ENCODE results near the gene SLIT3. TPM values are rescaled to one million over a fixed set of nuclear protein-coding genes. Genes with fewer than 3 reads are reported as not detected.

The SLIT3 gene
- total and polyA plus RNA-seq, 9 of the 15 experiments (the other 6 are each of a cell fraction or from before 2014, with no cell fraction given): 0.01 to 0.04 TPM; not detected in 7

GRCh38 chr5:169162407-169162806, 138.5 kb downstream of the SLIT3 start:
- no peak for TF ChIP-seq IRF9 (tag; IDR thresholded peaks at IDR 0.05)
- no peak for TF ChIP-seq ZHX1 (conservative IDR thresholded peaks at IDR 0.05; ENCODE audit: low read length)
- TF ChIP-seq SAFB2 (IDR thresholded peaks at IDR 0.05; ENCODE audit: borderline replicate concordance, low read depth, low read length, severe bottlenecking): no peak
- no peak for TF ChIP-seq CUX1 (CRISPR knock-in tag; IDR thresholded peaks at IDR 0.05)
- no peak for TF ChIP-seq POLR2G (IDR thresholded peaks at IDR 0.05; ENCODE audit: low read depth, low read length)
- TF ChIP-seq SP1 (CRISPR knock-in tag; IDR thresholded peaks at IDR 0.05): no peak
- TF ChIP-seq MED1 (CRISPR knock-in tag; IDR thresholded peaks at IDR 0.05; ENCODE audit: borderline replicate concordance): no peak
- TF ChIP-seq BHLHE40 (IDR thresholded peaks at IDR 0.05; ENCODE audit: low read length): no peak
- no peak for TF ChIP-seq MAFG (tag; conservative IDR thresholded peaks at IDR 0.05)
- TF ChIP-seq ETS1 (conservative IDR thresholded peaks at IDR 0.05; ENCODE audit: control insufficient read depth, low read depth, low read length): no peak
- no peak for TF ChIP-seq NFXL1 (CRISPR knock-in tag; IDR thresholded peaks at IDR 0.05)
- Histone ChIP-seq H3K9me3 (replicated peaks; ENCODE audit: control insufficient read depth, insufficient read depth, low read depth, low read length) (no peaks in the 10 kb centered on the region), H3K9ac (ENCODE audit: insufficient read depth in 1 of 2, low read depth in 2 of 2, low read length in 2 of 2) (no peak overlapping the region), H3K27ac (ENCODE audit: extremely low read depth, low read depth, low read length) (no peak overlapping the region), H3K9me1 (ENCODE audit: control insufficient read depth, insufficient read depth, low read length) (no peaks in the 10 kb centered on the region), H3K79me2 (ENCODE audit: control insufficient read depth, insufficient read depth, low read length) (no peaks in the 10 kb centered on the region), H4K20me1 (replicated peaks; ENCODE audit: control insufficient read depth, insufficient read depth, low read length) (no peaks in the 10 kb centered on the region), H3K4me1 (replicated peaks in 1 of 2; ENCODE audit: control insufficient read depth in 2 of 2, insufficient read depth in 2 of 2, low read length in 2 of 2) (no peaks in the 10 kb centered on the region), H3K4me2 (ENCODE audit: insufficient read depth, low read length) (no peak overlapping the region), H3K27me3 (ENCODE audit: control insufficient read depth in 2 of 2, insufficient read depth in 2 of 2, low read length in 2 of 2) (peaks cover 2 to 18% of the 10 kb centered on the region in 2 experiments; a peak in 3 of 5 replicates), H2AFZ (ENCODE audit: low read depth, low read length) (no peak overlapping the region), H3K36me3 (ENCODE audit: control insufficient read depth, insufficient read depth, low read length) (no peaks in the 10 kb centered on the region), H3K4me3 (no peak overlapping the region)
- WGBS (ENCODE audit: insufficient coverage, low coverage, missing lambda C conversion rate): 3% methylated on average over 3 of the region's 3 CpGs
- POLR2A ChIA-PET: no interaction called here
- no TSS peak for BruUV-seq (replicated peaks)
- intact Hi-C loops (cut with micrococcal nuclease) (no loop called here), in situ Hi-C loops (cut with MboI) (no loop called here)
- CTCF ChIA-PET (ENCODE audit: low intra/inter-chr PET ratio): no interaction called here
- no peak for FAIRE-seq
- no peak for ATAC-seq
- no peak for DNase-seq (ENCODE audit: extremely low read depth in 1 of 4, low spot score in 3 of 4)
